ENCODE data around the gene EXOC7. TPM values are rescaled to one million over a fixed set of nuclear protein-coding genes. Genes with fewer than 3 reads are reported as not detected.

Gene EXOC7
- polyA plus RNA-seq, 3 donors = 30.7 to 86.5 (median 42.4) TPM

- no peak overlapping the region for H2AFZ ChIP-seq (ENCODE audit: insufficient read depth, low read depth, low read length, poor library complexity, severe bottlenecking)
- no peaks in the 10 kb centered on the region for H3K27me3 ChIP-seq (ENCODE audit: control insufficient read depth in 2 of 2, insufficient read depth in 2 of 2, low read length in 2 of 2)
- no peaks in the 10 kb centered on the region for H3K9me3 Mint-ChIP-seq
- H4K20me1 ChIP-seq (ENCODE audit: insufficient read depth, low read length) = peaks cover 11% of the 10 kb centered on the region
- H3K4me2 ChIP-seq (replicated peaks; ENCODE audit: extremely low read depth, low read length, poor library complexity, severe bottlenecking) = no peak overlapping the region
- intact Hi-C loops (cut with micrococcal nuclease) = no loop called here
- H3K4me3 Mint-ChIP-seq = no peak overlapping the region
- H3K27ac Mint-ChIP-seq = no peak overlapping the region
- no peak overlapping the region for H3K27ac ChIP-seq (ENCODE audit: low read depth in 1 of 2, low read length in 2 of 2)
- no peaks in the 10 kb centered on the region for H3K27me3 Mint-ChIP-seq (ENCODE audit: low read depth in 3 of 3)
- H3K36me3 ChIP-seq (replicated peaks in 1 of 2; ENCODE audit: control insufficient read depth in 1 of 2, insufficient read depth in 2 of 2, low read length in 2 of 2) = peaks cover 79 to 97% of the 10 kb centered on the region in 2 donors
- peaks cover 76 to 97% of the 10 kb centered on the region in 2 donors for H3K36me3 Mint-ChIP-seq
- no peaks in the 10 kb centered on the region for H3K4me1 ChIP-seq (ENCODE audit: control insufficient read depth in 1 of 2, insufficient read depth in 2 of 2, low read length in 2 of 2)
- whole genome bisulfite sequencing (ENCODE audit: insufficient coverage) = no CpG with 5 or more reads among the region's 3 CpGs
- no peaks in the 10 kb centered on the region for H3K4me1 Mint-ChIP-seq
- H3K4me3 ChIP-seq (replicated peaks in 1 of 3; ENCODE audit: low read depth in 2 of 3, low read length in 3 of 3) = no peak overlapping the region
- H3K9ac ChIP-seq (ENCODE audit: insufficient read depth, low read length, poor library complexity, severe bottlenecking) = no peak overlapping the region
- TF ChIP-seq CTCF (IDR thresholded peaks at IDR 0.05) = no peak
- H3K79me2 ChIP-seq (ENCODE audit: insufficient read depth, low read length) = peaks cover 1% of the 10 kb centered on the region
- no peak for DNase-seq
- H3K9me3 ChIP-seq (replicated peaks in 1 of 2; ENCODE audit: control insufficient read depth in 1 of 2, insufficient read depth in 1 of 2, low read length in 2 of 2) = no peaks in the 10 kb centered on the region
These were observed 46.7 kb downstream of the EXOC7 start for GRCh38 chr17:76056882-76057281.

- TF ChIP-seq CTCF (IDR thresholded peaks at IDR 0.05) = no peak
- peaks cover 14% of the 10 kb centered on the region for H3K4me1 Mint-ChIP-seq
- no peak overlapping the region for H3K27ac Mint-ChIP-seq
- Histone ChIP-seq H3K36me3 (replicated peaks in 1 of 2; ENCODE audit: control insufficient read depth in 1 of 2, insufficient read depth in 2 of 2, low read length in 2 of 2) (peaks cover 70 to 97% of the 10 kb centered on the region in 2 donors), H3K27me3 (ENCODE audit: control insufficient read depth in 2 of 2, insufficient read depth in 2 of 2, low read length in 2 of 2) (no peaks in the 10 kb centered on the region), H3K27ac (ENCODE audit: low read depth in 1 of 2, low read length in 2 of 2) (no peak overlapping the region), H3K4me2 (replicated peaks; ENCODE audit: extremely low read depth, low read length, poor library complexity, severe bottlenecking) (no peak overlapping the region), H3K4me3 (replicated peaks in 1 of 3; ENCODE audit: low read depth in 2 of 3, low read length in 3 of 3) (no peak overlapping the region), H3K4me1 (ENCODE audit: control insufficient read depth in 1 of 2, insufficient read depth in 2 of 2, low read length in 2 of 2) (peaks cover 13 to 14% of the 10 kb centered on the region in 2 donors), H3K79me2 (ENCODE audit: insufficient read depth, low read length) (peaks cover 9% of the 10 kb centered on the region), H3K9me3 (replicated peaks in 1 of 2; ENCODE audit: control insufficient read depth in 1 of 2, insufficient read depth in 1 of 2, low read length in 2 of 2) (no peaks in the 10 kb centered on the region), H3K9ac (ENCODE audit: insufficient read depth, low read length, poor library complexity, severe bottlenecking) (no peak overlapping the region), H2AFZ (ENCODE audit: insufficient read depth, low read depth, low read length, poor library complexity, severe bottlenecking) (no peak overlapping the region), H4K20me1 (ENCODE audit: insufficient read depth, low read length) (peaks cover 39% of the 10 kb centered on the region)
- WGBS (ENCODE audit: insufficient coverage) = 100% methylated on average over 1 of the region's 4 CpGs
- no peak overlapping the region for H3K4me3 Mint-ChIP-seq
- DNase-seq = no peak
- no peaks in the 10 kb centered on the region for H3K27me3 Mint-ChIP-seq (ENCODE audit: low read depth in 3 of 3)
- H3K36me3 Mint-ChIP-seq = peaks cover 74 to 96% of the 10 kb centered on the region in 2 donors
- no peaks in the 10 kb centered on the region for H3K9me3 Mint-ChIP-seq
- intact Hi-C loops (cut with micrococcal nuclease) = no loop called here
These were observed 49.5 kb downstream of the EXOC7 start for GRCh38 chr17:76054112-76054476.
